Right lobe of liver (tissue), 4 donors: ENCODE measurements around the gene KRT8.

Experiments
- POLR2A ChIP-seq: fragments of 450-650 bp; IDR thresholded peaks from one replicate; pipeline ENCODE4 v1.6.1; 2017; ENCODE audit warnings: antibody characterized with exemption, mild to moderate bottlenecking
- TF ChIP-seq, protein P1 (sequence below), 4 donors: fragments of 200-600 bp in 3 of 4; fragments of 450-650 bp in 1 of 4; IDR thresholded peaks; one replicate each; pipeline versions ENCODE4 v1.5.1 to v1.8.0; 2016 to 2022; ENCODE audit warnings: antibody characterized with exemption in 4 of 4, mild to moderate bottlenecking in 2 of 4
- donor health status: DM: no; HTN: no; CAD: no.
- donor health status: DM: no; HTN: no; CAD: no.
- donor health status: DM: no; HTN: yes; CAD: no.

DNA sequence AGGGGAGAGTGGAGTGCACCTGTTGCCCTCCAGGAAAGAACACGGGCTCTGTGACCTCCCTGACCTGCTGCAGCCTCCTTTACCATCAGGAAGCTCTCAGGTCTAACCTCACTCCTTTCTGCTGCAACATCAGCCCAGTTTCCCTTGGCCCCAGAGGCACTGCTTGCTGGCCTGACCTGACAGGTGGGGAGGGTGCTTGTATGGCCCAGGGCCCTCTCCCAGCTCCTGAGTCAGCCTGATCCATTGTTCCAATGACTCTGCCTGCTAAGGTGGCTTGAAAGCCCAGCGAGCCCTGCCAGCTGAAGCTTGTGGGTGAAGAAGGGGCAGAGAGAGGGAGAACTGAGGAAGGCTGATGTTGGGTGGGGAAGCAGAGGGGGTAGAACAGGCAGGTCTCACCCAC lies 42.9 kb downstream of the KRT8 start:
- TF ChIP-seq, protein P1, sequence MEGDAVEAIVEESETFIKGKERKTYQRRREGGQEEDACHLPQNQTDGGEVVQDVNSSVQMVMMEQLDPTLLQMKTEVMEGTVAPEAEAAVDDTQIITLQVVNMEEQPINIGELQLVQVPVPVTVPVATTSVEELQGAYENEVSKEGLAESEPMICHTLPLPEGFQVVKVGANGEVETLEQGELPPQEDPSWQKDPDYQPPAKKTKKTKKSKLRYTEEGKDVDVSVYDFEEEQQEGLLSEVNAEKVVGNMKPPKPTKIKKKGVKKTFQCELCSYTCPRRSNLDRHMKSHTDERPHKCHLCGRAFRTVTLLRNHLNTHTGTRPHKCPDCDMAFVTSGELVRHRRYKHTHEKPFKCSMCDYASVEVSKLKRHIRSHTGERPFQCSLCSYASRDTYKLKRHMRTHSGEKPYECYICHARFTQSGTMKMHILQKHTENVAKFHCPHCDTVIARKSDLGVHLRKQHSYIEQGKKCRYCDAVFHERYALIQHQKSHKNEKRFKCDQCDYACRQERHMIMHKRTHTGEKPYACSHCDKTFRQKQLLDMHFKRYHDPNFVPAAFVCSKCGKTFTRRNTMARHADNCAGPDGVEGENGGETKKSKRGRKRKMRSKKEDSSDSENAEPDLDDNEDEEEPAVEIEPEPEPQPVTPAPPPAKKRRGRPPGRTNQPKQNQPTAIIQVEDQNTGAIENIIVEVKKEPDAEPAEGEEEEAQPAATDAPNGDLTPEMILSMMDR (IDR thresholded peaks at IDR 0.05) = no peak
- TF ChIP-seq POLR2A = no peak
